Stomach (tissue), 9 donors: ENCODE data around the gene ANTXR1. TPM values are rescaled to one million over a fixed set of nuclear protein-coding genes. Genes with fewer than 3 reads are reported as not detected.

Experiments
- DNase-seq, 2 donors: peaks; one replicate each; pipeline versions ENCODE4 v3.0.0 to v3.0.0-alpha.2; 2013 to 2019
- H3K27ac ChIP-seq, 5 donors: fragments of 200-600 bp in 4 of 5; sonication (generic) in 4 of 5; one replicate each; pipeline ENCODE4 v1.5.1; 2013 to 2019; ENCODE audit warnings: mild to moderate bottlenecking in 1 of 5, moderate library complexity in 1 of 5
- H3K27me3 ChIP-seq, 3 donors: fragments of 200-600 bp; sonication (generic); one replicate each; pipeline ENCODE4 v1.5.1; 2017 to 2019; ENCODE audit warnings: mixed run types in 1 of 3
- H3K36me3 ChIP-seq, 4 donors: fragments of 200-600 bp; sonication (generic); 1 replicate in 3 of 4; 2 replicates in 1 of 4; pipeline ENCODE4 v1.5.1; 2016 to 2019
- H3K4me1 ChIP-seq, 4 donors: fragments of 200-600 bp; sonication (generic); one replicate each; pipeline ENCODE4 v1.5.1; 2016 to 2019
- H3K4me3 ChIP-seq, 4 donors: fragments of 200-600 bp; sonication (generic) in 3 of 4; one replicate each; pipeline ENCODE4 v1.5.1; 2016 to 2019; ENCODE audit warnings: mild to moderate bottlenecking in 1 of 4
- H3K9me3 ChIP-seq, 4 donors: fragments of 200-600 bp; sonication (generic); one replicate each; pipeline ENCODE4 v1.5.1; 2016 to 2019
- EP300 ChIP-seq: sonication (generic); formaldehyde crosslinking; IDR thresholded peaks from one replicate; pipeline ENCODE4 v1.6.1; 2017; ENCODE audit warnings: antibody characterized with exemption
- POLR2A ChIP-seq, 4 donors: fragments of 450-650 bp; IDR thresholded peaks; one replicate each; pipeline ENCODE4 v1.6.1; 2016; ENCODE audit warnings: antibody characterized with exemption in 4 of 4, control low read depth in 2 of 4, mild to moderate bottlenecking in 1 of 4, moderate library complexity in 1 of 4
- POLR2AphosphoS5 ChIP-seq, 3 donors: sonication (generic); formaldehyde crosslinking; IDR thresholded peaks; one replicate each; pipeline ENCODE4 v1.6.1; 2016; ENCODE audit warnings: antibody characterized with exemption in 3 of 3
- WGBS, 5 donors: extraction: QIAGEN DNeasy Blood & Tissue Kit in 3 of 5; methylation state at CpG; one replicate each; pipeline versions ENCODE4 v1.1.5 to v1.1.7; 2013 to 2018; 5-methylcytosine and 5-hydroxymethylcytosine counted together
- intact Hi-C: fragments of 100-400 bp; cut with DNase I; formaldehyde crosslinking; loops from one replicate; pipeline ENCODE4 v1.15.1; 2023; ENCODE audit warnings: low total_unique reads
- polyA plus RNA-seq, 3 donors: library from polyadenylated mRNA; stranded (reverse); fragments of 200-250 nt; gene quantifications; one replicate each; pipeline ENCODE4 v1.2.3, GENCODE V29; 2013
- total RNA-seq, 5 donors: library from RNA; depleted of rRNA; stranded (reverse); fragments of >200 nt; gene quantifications; one replicate each; pipeline versions ENCODE4 v1.1.0 to v1.2.3, GENCODE V29; 2014 to 2016
- TF ChIP-seq, protein P1 (sequence below), 7 experiments: fragments of 450-650 bp in 4 of 7; fragments of 200-600 bp in 3 of 7; sonication (generic) in 3 of 7; IDR thresholded peaks; one replicate each; pipeline ENCODE4 v1.5.1; 2016 to 2019; ENCODE audit warnings: antibody characterized with exemption in 7 of 7, control low read depth in 2 of 7, mild to moderate bottlenecking in 1 of 7
- donor health status: healthy with polysubstance abuse.
- donor health status: Bipolar disorder and iron deficiency.
- donor health status: healthy.

ANTXR1 gene
- total and polyA plus RNA-seq, 8 donors, result 5.8 to 32.5 (median 13.7) TPM

DNA sequence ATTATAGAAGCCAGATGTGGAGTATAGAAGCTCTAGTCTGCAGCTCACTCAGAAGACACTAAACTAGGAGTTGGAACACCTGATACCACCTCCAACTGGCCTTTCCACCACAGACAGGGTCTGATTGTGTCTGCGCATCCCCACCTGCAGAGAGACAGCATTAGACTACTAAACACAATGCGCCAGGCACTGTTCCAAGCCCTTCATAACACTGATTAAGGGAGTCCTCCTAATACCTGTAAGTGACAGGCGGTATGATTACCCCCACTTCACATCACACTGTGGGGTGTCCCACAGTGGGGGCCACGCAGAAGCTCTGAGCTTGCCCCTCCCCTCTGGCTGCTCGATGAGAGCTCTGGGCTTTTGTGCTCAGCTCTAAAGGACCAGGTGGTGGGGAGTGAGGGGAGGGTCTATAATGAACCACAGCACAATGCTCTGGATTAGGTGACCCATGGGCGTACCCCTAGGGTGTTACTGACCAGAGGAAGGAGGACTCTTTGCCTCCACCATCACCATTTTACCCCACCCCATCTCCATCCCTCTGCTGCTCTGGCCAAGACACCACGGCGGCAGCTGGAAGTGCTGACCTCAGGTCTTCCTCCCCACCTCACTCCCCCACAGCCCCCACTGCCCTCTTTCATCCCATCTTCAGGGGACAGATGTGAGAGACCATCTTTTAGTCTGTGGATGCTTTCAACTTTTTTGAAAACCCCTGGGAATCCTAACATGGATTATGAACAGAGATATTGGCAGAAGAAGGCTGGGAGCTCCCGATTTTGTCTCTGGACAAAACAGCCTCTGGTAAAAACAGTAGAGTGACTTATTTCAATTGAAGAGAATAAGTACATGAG lies 228.9 kb downstream of the ANTXR1 start:
- Histone ChIP-seq H3K4me3 (no peak overlapping the region), H3K27me3 (no peaks in the 10 kb centered on the region), H3K9me3 (no peaks in the 10 kb centered on the region), H3K36me3 (peaks cover 0 to 5% (median 2%) of the 10 kb centered on the region in 4 donors), H3K4me1 (peaks cover 0 to 13% (median 1%) of the 10 kb centered on the region in 4 donors), H3K27ac (peak overlapping the region in 1 of 5 donors; percentile 5)
- TF ChIP-seq, protein P1, sequence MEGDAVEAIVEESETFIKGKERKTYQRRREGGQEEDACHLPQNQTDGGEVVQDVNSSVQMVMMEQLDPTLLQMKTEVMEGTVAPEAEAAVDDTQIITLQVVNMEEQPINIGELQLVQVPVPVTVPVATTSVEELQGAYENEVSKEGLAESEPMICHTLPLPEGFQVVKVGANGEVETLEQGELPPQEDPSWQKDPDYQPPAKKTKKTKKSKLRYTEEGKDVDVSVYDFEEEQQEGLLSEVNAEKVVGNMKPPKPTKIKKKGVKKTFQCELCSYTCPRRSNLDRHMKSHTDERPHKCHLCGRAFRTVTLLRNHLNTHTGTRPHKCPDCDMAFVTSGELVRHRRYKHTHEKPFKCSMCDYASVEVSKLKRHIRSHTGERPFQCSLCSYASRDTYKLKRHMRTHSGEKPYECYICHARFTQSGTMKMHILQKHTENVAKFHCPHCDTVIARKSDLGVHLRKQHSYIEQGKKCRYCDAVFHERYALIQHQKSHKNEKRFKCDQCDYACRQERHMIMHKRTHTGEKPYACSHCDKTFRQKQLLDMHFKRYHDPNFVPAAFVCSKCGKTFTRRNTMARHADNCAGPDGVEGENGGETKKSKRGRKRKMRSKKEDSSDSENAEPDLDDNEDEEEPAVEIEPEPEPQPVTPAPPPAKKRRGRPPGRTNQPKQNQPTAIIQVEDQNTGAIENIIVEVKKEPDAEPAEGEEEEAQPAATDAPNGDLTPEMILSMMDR (IDR thresholded peaks at IDR 0.05), result no peak
- TF ChIP-seq POLR2AphosphoS5 (IDR thresholded peaks at IDR 0.05) (no peak), EP300 (no peak), POLR2A (IDR thresholded peaks at IDR 0.05) (no peak)
- DNase-seq, result no peak
- intact Hi-C loops, result no loop called here
- 84 to 93% (median 91%) methylated on average over 8 to 9 of the region's 9 CpGs for whole genome bisulfite sequencing, 5 donors

DNA sequence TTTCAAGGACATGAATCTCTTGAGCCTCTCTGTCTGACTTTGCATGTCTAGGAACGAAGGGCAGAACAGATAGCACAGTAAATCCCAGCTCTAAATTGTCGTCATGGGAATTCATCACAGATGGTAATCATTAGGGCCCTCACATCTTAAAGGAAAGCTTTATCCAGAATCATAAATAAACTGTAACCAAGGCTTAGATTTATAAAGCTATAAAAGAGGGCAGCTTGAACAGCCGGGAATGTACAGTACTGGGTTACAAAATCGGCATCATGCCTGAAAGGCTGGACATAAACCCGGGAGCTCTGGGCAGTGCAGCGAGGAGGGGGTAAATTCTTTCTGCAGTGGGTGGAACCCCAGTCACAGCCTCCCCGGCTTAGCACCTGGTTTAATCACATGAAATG lies 229.7 kb downstream of the ANTXR1 start:
- H3K4me3 ChIP-seq, result no peak overlapping the region
- DNase-seq, result peak in 1 of 2 donors; percentile 59
- 51 to 80% (median 76%) methylated on average over 7 of the region's 7 CpGs for WGBS, 5 donors
- peaks cover 0 to 13% (median 4%) of the 10 kb centered on the region in 4 donors for H3K36me3 ChIP-seq
- peaks cover 0 to 13% (median 1%) of the 10 kb centered on the region in 4 donors for H3K4me1 ChIP-seq
- intact Hi-C loops, result no loop called here
- no peaks in the 10 kb centered on the region for H3K27me3 ChIP-seq
- no peaks in the 10 kb centered on the region for H3K9me3 ChIP-seq
- TF ChIP-seq EP300 (no peak), POLR2A (IDR thresholded peaks at IDR 0.05) (no peak), POLR2AphosphoS5 (IDR thresholded peaks at IDR 0.05) (no peak)
- TF ChIP-seq, protein P1 (IDR thresholded peaks at IDR 0.05), result no peak
- H3K27ac ChIP-seq, result peak overlapping the region in 1 of 5 donors; percentile 5

DNA sequence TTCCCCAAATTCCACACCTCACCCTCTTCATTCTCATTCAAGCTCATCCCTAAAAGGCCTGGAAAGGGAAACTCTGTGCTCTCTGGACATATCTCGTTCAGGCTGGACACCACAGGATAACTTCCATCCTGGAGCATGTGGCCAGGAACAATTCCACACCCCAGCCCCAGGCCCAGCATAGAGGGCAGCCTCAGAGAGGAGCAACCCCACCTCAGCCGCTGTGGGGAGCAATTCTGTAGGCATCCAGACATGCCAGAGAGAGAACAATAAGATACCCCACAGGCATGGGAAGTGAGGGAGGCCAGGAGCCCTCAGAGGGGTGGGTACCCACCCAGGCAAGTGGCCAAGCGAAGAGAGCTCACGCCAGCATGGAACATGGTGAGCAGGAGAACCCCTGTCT lies 230.7 kb downstream of the ANTXR1 start:
- Histone ChIP-seq H3K4me3 (no peak overlapping the region), H3K36me3 (peaks cover 0 to 13% (median 4%) of the 10 kb centered on the region in 4 donors), H3K27me3 (no peaks in the 10 kb centered on the region), H3K27ac (no peak overlapping the region), H3K4me1 (peaks cover 0 to 13% (median 1%) of the 10 kb centered on the region in 4 donors), H3K9me3 (no peaks in the 10 kb centered on the region)
- TF ChIP-seq, protein P1 (IDR thresholded peaks at IDR 0.05), result no peak
- TF ChIP-seq EP300, result no peak
- 88 to 94% (median 92%) methylated on average over 4 of the region's 4 CpGs for WGBS, 5 donors
- no peak for DNase-seq
- intact Hi-C loops, result no loop called here

DNA sequence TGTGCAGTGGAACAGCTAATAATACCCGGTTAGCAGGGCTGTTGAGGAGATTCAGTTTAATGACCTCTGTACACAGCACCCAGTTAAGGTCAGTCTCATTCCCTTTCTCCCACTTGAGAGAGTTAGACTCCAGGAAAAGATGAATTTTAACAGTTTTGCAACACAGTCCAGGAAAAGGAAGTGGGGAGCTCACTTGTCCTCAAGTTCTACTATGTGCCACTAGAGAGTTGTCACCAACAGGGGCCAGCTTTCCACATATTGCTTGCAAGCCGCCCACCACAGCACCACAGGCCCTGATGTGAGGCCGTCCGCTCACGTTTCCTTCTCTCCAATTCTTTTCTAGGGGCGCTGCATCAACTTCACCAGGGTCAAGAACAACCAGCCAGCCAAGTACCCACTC lies 231.9 kb downstream of the ANTXR1 start:
- intact Hi-C loops, result no loop called here
- DNase-seq, result no peak
- peaks cover 0 to 13% (median 4%) of the 10 kb centered on the region in 4 donors for H3K36me3 ChIP-seq
- TF ChIP-seq EP300, result no peak
- no peak for TF ChIP-seq POLR2AphosphoS5 (IDR thresholded peaks at IDR 0.05)
- TF ChIP-seq, protein P1 (IDR thresholded peaks at IDR 0.05), result no peak
- TF ChIP-seq POLR2A (IDR thresholded peaks at IDR 0.05), result no peak
- H3K9me3 ChIP-seq, result no peaks in the 10 kb centered on the region
- 79 to 92% (median 88%) methylated on average over 6 of the region's 6 CpGs for WGBS, 5 donors
- H3K27ac ChIP-seq, result no peak overlapping the region
- H3K27me3 ChIP-seq, result no peaks in the 10 kb centered on the region
- no peak overlapping the region for H3K4me3 ChIP-seq
- H3K4me1 ChIP-seq, result peaks cover 0 to 13% (median 1%) of the 10 kb centered on the region in 4 donors
